HepG2 (cell line): ENCODE results near the gene MTUS2. TPM values are rescaled to one million over a fixed set of nuclear protein-coding genes. Genes with fewer than 3 reads are reported as not detected.

Source experiments
- ATAC-seq: fragments of 200-7000 bp; cut with Tn5 transposase; 3 replicates; pipeline ENCODE4 v1.9.1; 2020; ENCODE audit warnings: mild to moderate bottlenecking, moderate library complexity
- BruUV-seq: library from RNA; stranded (reverse); fragments of 400-500 nt; replicated peaks from 2 replicates; lab custom pipeline; 2021; lab: Mats Ljungman, UMichigan
- CTCF ChIA-PET: fragments of 300-600 bp; formaldehyde crosslinking; extraction: SDS; loops from one replicate; lab custom pipeline; 2021; ENCODE audit warnings: low total read pairs, inconsistent platforms, low intra/inter-chr PET ratio; lab: Yijun Ruan, JAX
- POLR2A ChIA-PET: fragments of 350-600 bp; sonication (Branson Sonifier 250); formaldehyde crosslinking; loops from one replicate; lab custom pipeline; 2020; ENCODE audit warnings: antibody characterized with exemption, inconsistent platforms; lab: Yijun Ruan, JAX
- DNase-seq: peaks from one replicate; pipeline ENCODE4 v3.0.0-alpha.2; 2015; ENCODE audit warnings: low spot score
- FAIRE-seq: peaks from 3 replicates; lab custom pipeline; 2011; peaks lifted over from hg19 to GRCh38; lab: Jason Lieb, UNC
- H2AFZ ChIP-seq: one replicate; pipeline ENCODE4 v1.6.1; 2011; ENCODE audit warnings: low read length, inconsistent platforms
- H3K27ac ChIP-seq: fragments of 300-600 bp; 3 replicates; pipeline ENCODE4 v1.8.0; 2011; ENCODE audit warnings: mixed run types, mild to moderate bottlenecking, mixed read lengths, low read length, inconsistent platforms; ENCODE audit not compliant: insufficient read depth; ENCODE audit errors: extremely low read length
- H3K27me3 ChIP-seq, 2 experiments: fragments of 200-600 bp in 1 of 2; 2 replicates in 1 of 2; 3 replicates in 1 of 2; pipeline versions ENCODE4 v1.6.0 to v1.8.0; 2011; ENCODE audit warnings: low read length in 2 of 2, mild to moderate bottlenecking in 2 of 2, moderate library complexity in 2 of 2, inconsistent platforms in 1 of 2; ENCODE audit not compliant: insufficient read depth in 2 of 2, control insufficient read depth in 1 of 2
- H3K36me3 ChIP-seq, 2 experiments: fragments of 200-600 bp in 1 of 2; replicated peaks in 1 of 2; 2 replicates in 1 of 2; 3 replicates in 1 of 2; pipeline versions ENCODE4 v1.5.1 to v1.8.0; 2011; ENCODE audit warnings: low read length in 2 of 2, inconsistent platforms in 1 of 2; ENCODE audit not compliant: insufficient read depth in 2 of 2, control insufficient read depth in 1 of 2
- H3K4me1 ChIP-seq: 2 replicates; pipeline ENCODE4 v1.5.1; 2012; ENCODE audit warnings: low read length, inconsistent platforms; ENCODE audit not compliant: insufficient read depth
- H3K4me2 ChIP-seq: 2 replicates; pipeline ENCODE4 v1.6.0; 2011; ENCODE audit warnings: low read depth, low read length, inconsistent platforms
- H3K4me3 ChIP-seq, 3 experiments: fragments of 200-600 bp in 1 of 3; sonication (generic), shearing (Covaris generic) in 1 of 3; replicated peaks in 1 of 3; 2 replicates each; pipeline ENCODE4 v1.5.1; 2011 to 2016; ENCODE audit warnings: low read length in 3 of 3, inconsistent platforms in 2 of 3, low read depth in 2 of 3, mild to moderate bottlenecking in 2 of 3, control low read depth in 1 of 3, mixed read lengths in 1 of 3; ENCODE audit not compliant: insufficient read depth in 1 of 3
- H3K79me2 ChIP-seq: one replicate; pipeline ENCODE4 v1.6.1; 2011; ENCODE audit warnings: low read length, inconsistent platforms; ENCODE audit not compliant: insufficient read depth
- H3K9ac ChIP-seq: 2 replicates; pipeline ENCODE4 v1.6.0; 2011; ENCODE audit warnings: mild to moderate bottlenecking, low read depth, low read length, inconsistent platforms; ENCODE audit not compliant: insufficient read depth
- H3K9me3 ChIP-seq: 2 replicates; pipeline ENCODE4 v1.5.1; 2012; ENCODE audit warnings: mild to moderate bottlenecking, low read length
- H4K20me1 ChIP-seq: 2 replicates; pipeline ENCODE4 v1.6.0; 2011; ENCODE audit warnings: inconsistent platforms, mild to moderate bottlenecking, low read length, moderate library complexity; ENCODE audit not compliant: insufficient read depth
- AGO2 ChIP-seq: fragments of 200-400 bp; formaldehyde crosslinking; optimal IDR thresholded peaks from 2 replicates; pipeline ENCODE3; 2017; ENCODE audit warnings: mild to moderate bottlenecking, low read depth, low read length, moderate library complexity
- CEBPB ChIP-seq: IDR thresholded peaks from 2 replicates; pipeline ENCODE4 v1.6.1; 2011; ENCODE audit warnings: low read depth, low read length, improper control_type of control experiment, borderline replicate concordance
- DNMT1 ChIP-seq: sonication (generic); formaldehyde crosslinking; IDR thresholded peaks from 2 replicates; pipeline ENCODE4 v1.5.1; 2020; ENCODE audit warnings: mild to moderate bottlenecking, missing genetic modification reagents
- EED ChIP-seq: sonication (generic); formaldehyde crosslinking; IDR thresholded peaks from 2 replicates; pipeline ENCODE4 v1.5.0; 2020; ENCODE audit warnings: mild to moderate bottlenecking, missing genetic modification reagents
- MAFK ChIP-seq, 2 experiments: IDR thresholded peaks in 1 of 2; conservative IDR thresholded peaks in 1 of 2; 2 replicates each; pipeline ENCODE4 v1.6.1; 2011; ENCODE audit warnings: improper control_type of control experiment in 2 of 2, low read length in 2 of 2
- MATR3 ChIP-seq: sonication (generic); formaldehyde crosslinking; IDR thresholded peaks from 2 replicates; pipeline ENCODE4 v1.4.0; 2020; ENCODE audit warnings: missing genetic modification reagents
- ZBTB38 ChIP-seq: sonication (generic); formaldehyde crosslinking; IDR thresholded peaks from 2 replicates; pipeline ENCODE4 v1.5.1; 2020; ENCODE audit warnings: mild to moderate bottlenecking, missing genetic modification reagents
- ZNF124 ChIP-seq: sonication (generic); formaldehyde crosslinking; IDR thresholded peaks from 2 replicates; pipeline ENCODE4 v1.4.0; 2020; ENCODE audit warnings: missing genetic modification reagents
- ZNF557 ChIP-seq: sonication (generic); formaldehyde crosslinking; IDR thresholded peaks from 2 replicates; pipeline ENCODE4 v1.4.0; 2020; ENCODE audit warnings: missing genetic modification reagents
- ZNF644 ChIP-seq: IDR thresholded peaks from 2 replicates; pipeline ENCODE4 v1.6.1; 2016; ENCODE audit warnings: low read depth
- ZNF709 ChIP-seq: sonication (generic); formaldehyde crosslinking; IDR thresholded peaks from 2 replicates; pipeline ENCODE4 v1.5.0; 2020; ENCODE audit warnings: mild to moderate bottlenecking, missing genetic modification reagents
- ZNF720 ChIP-seq: sonication (generic); formaldehyde crosslinking; IDR thresholded peaks from 2 replicates; pipeline ENCODE4 v1.4.0; 2020; ENCODE audit warnings: missing genetic modification reagents
- ZNF772 ChIP-seq: sonication (generic); formaldehyde crosslinking; IDR thresholded peaks from 2 replicates; pipeline ENCODE4 v1.5.0; 2020; ENCODE audit warnings: mild to moderate bottlenecking, missing genetic modification reagents
- ZSCAN31 ChIP-seq: sonication (generic); formaldehyde crosslinking; IDR thresholded peaks from 2 replicates; pipeline ENCODE4 v1.5.0; 2020; ENCODE audit warnings: low read depth, mild to moderate bottlenecking, missing genetic modification reagents
- WGBS: methylation state at CpG from one replicate; pipeline ENCODE4 v1.1.6; 2017; ENCODE audit warnings: low lambda C conversion rate; 5-methylcytosine and 5-hydroxymethylcytosine counted together
- in situ Hi-C: cut with HindIII; loops from 2 replicates; pipeline ENCODE4 v1.10.0; 2017; ENCODE audit warnings: low pct_unique_long_range_greater_than_20kb; ENCODE audit not compliant: extremely low pct_ligation_motif_present
- intact Hi-C: fragments of 100-400 bp; cut with micrococcal nuclease; formaldehyde crosslinking; loops from one replicate; pipeline ENCODE4 v1.10.0; 2022; ENCODE audit not compliant: unreplicated experiment
- polyA plus RNA-seq, 8 experiments: library from polyadenylated mRNA; depleted of rRNA in 3 of 8; stranded (reverse) in 7 of 8; unstranded in 1 of 8; fragments of >200 nt; fragmentation: Illumina TruSeq in 4 of 8; extraction: Trizol in 4 of 8; gene quantifications; 2 replicates each; pipeline versions ENCODE4 v1.2.1 to v1.2.3, GENCODE V29; 2011 to 2016; ENCODE audit warnings: low read depth in 4 of 8, missing spikeins in 1 of 8, mixed read lengths in 1 of 8; ENCODE audit not compliant: insufficient read depth in 1 of 8
- total RNA-seq, 5 experiments: library from RNA; depleted of rRNA; stranded (reverse); fragments of >200 nt; fragmentation: Illumina TruSeq; extraction: Trizol; gene quantifications; 2 replicates each; pipeline ENCODE4 v1.2.3, GENCODE V29; 2016; ENCODE audit warnings: low read depth in 1 of 5
- TF ChIP-seq, protein P1 (sequence below): sonication (generic); formaldehyde crosslinking; IDR thresholded peaks from 2 replicates; pipeline ENCODE4 v1.8.1; 2023; ENCODE audit warnings: mild to moderate bottlenecking, missing genetic modification reagents, borderline replicate concordance
- TF ChIP-seq, protein P2 (sequence below): conservative IDR thresholded peaks from 2 replicates; pipeline ENCODE4 v1.6.1; 2018; ENCODE audit warnings: missing genetic modification reagents
- TF ChIP-seq, protein P3 (sequence below): sonication (generic); formaldehyde crosslinking; IDR thresholded peaks from 2 replicates; pipeline ENCODE4 v1.4.0; 2020; ENCODE audit warnings: mild to moderate bottlenecking, missing genetic modification reagents
- TF ChIP-seq, protein P4 (sequence below): IDR thresholded peaks from 2 replicates; pipeline ENCODE4 v1.6.1; 2016; ENCODE audit warnings: low read depth, borderline replicate concordance

The MTUS2 gene
- total and polyA plus RNA-seq, 2 of the 13 experiments (the other 11 are each of a cell fraction or from before 2014, with no cell fraction given): not detected

DNA sequence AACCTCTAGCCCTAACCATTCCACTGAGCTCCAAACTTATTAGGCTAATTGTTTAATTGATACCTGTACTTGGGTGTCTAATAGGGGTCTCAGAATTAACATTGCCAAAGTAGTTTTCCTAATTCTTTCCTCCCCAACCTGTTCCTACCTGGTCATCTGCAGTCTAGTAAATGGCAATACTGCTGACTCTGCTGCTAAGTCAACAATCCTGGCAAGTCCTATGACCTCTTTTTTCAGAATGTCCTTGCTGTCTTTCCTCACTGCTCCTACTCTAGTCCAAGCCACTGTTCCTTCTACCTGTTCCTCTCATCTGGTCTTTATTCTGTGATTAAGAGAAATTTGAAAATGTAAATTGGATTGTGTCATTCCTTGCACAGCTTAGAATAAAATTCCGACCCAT, 143.9 kb downstream of the MTUS2 start:
- no peaks in the 10 kb centered on the region for H3K27me3 ChIP-seq
- no peak overlapping the region for H3K27ac ChIP-seq
- intact Hi-C loops (no loop called here), in situ Hi-C loops (no loop called here)
- TF ChIP-seq ZSCAN31 (CRISPR knock-in tag) (no peak), MAFK (conservative IDR thresholded peaks at IDR 0.05 in 1 of 2, IDR thresholded peaks at IDR 0.05 in 1 of 2; ENCODE audit: low read length in 2 of 2) (0 out of 4 replicates have a peak, but pooled peaks have one; percentile 4)
- H3K36me3 ChIP-seq: no peaks in the 10 kb centered on the region
- BruUV-seq: no TSS peak
- DNase-seq (no peak), ATAC-seq (no peak), FAIRE-seq (no peak)
- H3K4me1 ChIP-seq: no peaks in the 10 kb centered on the region
- CTCF ChIA-PET: no interaction called here
- peaks cover 63% of the 10 kb centered on the region for H3K9me3 ChIP-seq
- H3K9ac ChIP-seq: no peak overlapping the region
- POLR2A ChIA-PET: no interaction called here
- H2AFZ ChIP-seq: no peak overlapping the region
- 0% methylated on average over 1 of the region's 1 CpG for WGBS
- H4K20me1 ChIP-seq: no peaks in the 10 kb centered on the region
- no peak overlapping the region for H3K4me2 ChIP-seq
- H3K4me3 ChIP-seq: no peak overlapping the region
- H3K79me2 ChIP-seq: no peaks in the 10 kb centered on the region

DNA sequence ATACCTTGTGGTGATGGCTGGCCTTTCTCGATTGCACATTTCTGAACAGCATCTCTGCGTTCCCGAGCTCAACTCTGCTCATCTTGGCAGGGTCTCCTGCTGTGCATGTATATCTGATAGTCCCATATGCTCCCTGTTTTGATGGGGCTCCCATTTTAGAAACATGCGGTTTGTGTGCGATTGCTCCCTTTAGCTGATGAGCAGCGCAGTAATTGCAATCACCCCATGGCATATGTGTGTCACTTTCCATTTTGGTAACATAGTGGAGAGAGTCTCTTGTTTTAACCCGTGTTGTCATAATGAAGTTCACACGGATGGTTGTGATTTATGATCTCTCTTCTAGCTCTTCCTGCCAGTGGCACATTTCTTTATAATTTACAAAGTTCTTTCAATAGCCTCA, 144.7 kb downstream of the MTUS2 start:
- no peak overlapping the region for H2AFZ ChIP-seq
- no peaks in the 10 kb centered on the region for H3K79me2 ChIP-seq
- intact Hi-C loops (no loop called here), in situ Hi-C loops (no loop called here)
- CTCF ChIA-PET: no interaction called here
- no peak for ATAC-seq
- 22% methylated on average over 8 of the region's 8 CpGs for WGBS
- TF ChIP-seq ZNF720 (CRISPR knock-in tag) (no peak), EED (CRISPR knock-in tag) (no peak), ZNF772 (no peak), ZBTB38 (CRISPR knock-in tag) (no peak), DNMT1 (CRISPR knock-in tag) (no peak), ZNF124 (CRISPR knock-in tag) (no peak), ZNF644 (no peak), ZNF557 (no peak), ZNF709 (CRISPR knock-in tag) (no peak), MATR3 (no peak), AGO2 (no peak), CEBPB (no peak)
- TF ChIP-seq, protein P1, sequence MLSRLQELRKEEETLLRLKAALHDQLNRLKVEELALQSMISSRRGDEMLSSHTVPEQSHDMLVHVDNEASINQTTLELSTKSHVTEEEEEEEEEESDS (CRISPR knock-in tag): no peak
- TF ChIP-seq, protein P2, sequence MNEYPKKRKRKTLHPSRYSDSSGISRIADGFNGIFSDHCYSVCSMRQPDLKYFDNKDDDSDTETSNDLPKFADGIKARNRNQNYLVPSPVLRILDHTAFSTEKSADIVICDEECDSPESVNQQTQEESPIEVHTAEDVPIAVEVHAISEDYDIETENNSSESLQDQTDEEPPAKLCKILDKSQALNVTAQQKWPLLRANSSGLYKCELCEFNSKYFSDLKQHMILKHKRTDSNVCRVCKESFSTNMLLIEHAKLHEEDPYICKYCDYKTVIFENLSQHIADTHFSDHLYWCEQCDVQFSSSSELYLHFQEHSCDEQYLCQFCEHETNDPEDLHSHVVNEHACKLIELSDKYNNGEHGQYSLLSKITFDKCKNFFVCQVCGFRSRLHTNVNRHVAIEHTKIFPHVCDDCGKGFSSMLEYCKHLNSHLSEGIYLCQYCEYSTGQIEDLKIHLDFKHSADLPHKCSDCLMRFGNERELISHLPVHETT (CRISPR knock-in tag): no peak
- TF ChIP-seq, protein P3, sequence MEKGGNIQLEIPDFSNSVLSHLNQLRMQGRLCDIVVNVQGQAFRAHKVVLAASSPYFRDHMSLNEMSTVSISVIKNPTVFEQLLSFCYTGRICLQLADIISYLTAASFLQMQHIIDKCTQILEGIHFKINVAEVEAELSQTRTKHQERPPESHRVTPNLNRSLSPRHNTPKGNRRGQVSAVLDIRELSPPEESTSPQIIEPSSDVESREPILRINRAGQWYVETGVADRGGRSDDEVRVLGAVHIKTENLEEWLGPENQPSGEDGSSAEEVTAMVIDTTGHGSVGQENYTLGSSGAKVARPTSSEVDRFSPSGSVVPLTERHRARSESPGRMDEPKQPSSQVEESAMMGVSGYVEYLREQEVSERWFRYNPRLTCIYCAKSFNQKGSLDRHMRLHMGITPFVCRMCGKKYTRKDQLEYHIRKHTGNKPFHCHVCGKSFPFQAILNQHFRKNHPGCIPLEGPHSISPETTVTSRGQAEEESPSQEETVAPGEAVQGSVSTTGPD (CRISPR knock-in tag): no peak
- TF ChIP-seq, protein P4, sequence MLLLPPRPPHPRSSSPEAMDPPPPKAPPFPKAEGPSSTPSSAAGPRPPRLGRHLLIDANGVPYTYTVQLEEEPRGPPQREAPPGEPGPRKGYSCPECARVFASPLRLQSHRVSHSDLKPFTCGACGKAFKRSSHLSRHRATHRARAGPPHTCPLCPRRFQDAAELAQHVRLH (CRISPR knock-in tag): no peak
- no TSS peak for BruUV-seq
- H3K36me3 ChIP-seq: no peaks in the 10 kb centered on the region
- no peak for FAIRE-seq
- no peak overlapping the region for H3K27ac ChIP-seq
- H3K4me2 ChIP-seq: no peak overlapping the region
- no peaks in the 10 kb centered on the region for H4K20me1 ChIP-seq
- DNase-seq: no peak
- no peak overlapping the region for H3K4me3 ChIP-seq
- no peaks in the 10 kb centered on the region for H3K4me1 ChIP-seq
- H3K9ac ChIP-seq: no peak overlapping the region
- H3K27me3 ChIP-seq: no peaks in the 10 kb centered on the region
- POLR2A ChIA-PET: no interaction called here
- peaks cover 55% of the 10 kb centered on the region for H3K9me3 ChIP-seq
